Activated CD4-positive, alpha-beta T cell treated with anti-CD3 and anti-CD28 coated beads, Interleukin-2, amount 50 U/mL, for 16 hours (primary cell): ENCODE data around the gene XYLT1.
"Not testable (repeated sequence)": the region's sequence is repeated elsewhere in the genome, so short reads cannot be mapped to it uniquely, and the experiment has no call there.

Experiments
- DNase-seq: peaks from one replicate; pipeline ENCODE4 v3.0.0-alpha.2; 2020

XYLT1 gene, protein sequence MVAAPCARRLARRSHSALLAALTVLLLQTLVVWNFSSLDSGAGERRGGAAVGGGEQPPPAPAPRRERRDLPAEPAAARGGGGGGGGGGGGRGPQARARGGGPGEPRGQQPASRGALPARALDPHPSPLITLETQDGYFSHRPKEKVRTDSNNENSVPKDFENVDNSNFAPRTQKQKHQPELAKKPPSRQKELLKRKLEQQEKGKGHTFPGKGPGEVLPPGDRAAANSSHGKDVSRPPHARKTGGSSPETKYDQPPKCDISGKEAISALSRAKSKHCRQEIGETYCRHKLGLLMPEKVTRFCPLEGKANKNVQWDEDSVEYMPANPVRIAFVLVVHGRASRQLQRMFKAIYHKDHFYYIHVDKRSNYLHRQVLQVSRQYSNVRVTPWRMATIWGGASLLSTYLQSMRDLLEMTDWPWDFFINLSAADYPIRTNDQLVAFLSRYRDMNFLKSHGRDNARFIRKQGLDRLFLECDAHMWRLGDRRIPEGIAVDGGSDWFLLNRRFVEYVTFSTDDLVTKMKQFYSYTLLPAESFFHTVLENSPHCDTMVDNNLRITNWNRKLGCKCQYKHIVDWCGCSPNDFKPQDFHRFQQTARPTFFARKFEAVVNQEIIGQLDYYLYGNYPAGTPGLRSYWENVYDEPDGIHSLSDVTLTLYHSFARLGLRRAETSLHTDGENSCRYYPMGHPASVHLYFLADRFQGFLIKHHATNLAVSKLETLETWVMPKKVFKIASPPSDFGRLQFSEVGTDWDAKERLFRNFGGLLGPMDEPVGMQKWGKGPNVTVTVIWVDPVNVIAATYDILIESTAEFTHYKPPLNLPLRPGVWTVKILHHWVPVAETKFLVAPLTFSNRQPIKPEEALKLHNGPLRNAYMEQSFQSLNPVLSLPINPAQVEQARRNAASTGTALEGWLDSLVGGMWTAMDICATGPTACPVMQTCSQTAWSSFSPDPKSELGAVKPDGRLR

DNA sequence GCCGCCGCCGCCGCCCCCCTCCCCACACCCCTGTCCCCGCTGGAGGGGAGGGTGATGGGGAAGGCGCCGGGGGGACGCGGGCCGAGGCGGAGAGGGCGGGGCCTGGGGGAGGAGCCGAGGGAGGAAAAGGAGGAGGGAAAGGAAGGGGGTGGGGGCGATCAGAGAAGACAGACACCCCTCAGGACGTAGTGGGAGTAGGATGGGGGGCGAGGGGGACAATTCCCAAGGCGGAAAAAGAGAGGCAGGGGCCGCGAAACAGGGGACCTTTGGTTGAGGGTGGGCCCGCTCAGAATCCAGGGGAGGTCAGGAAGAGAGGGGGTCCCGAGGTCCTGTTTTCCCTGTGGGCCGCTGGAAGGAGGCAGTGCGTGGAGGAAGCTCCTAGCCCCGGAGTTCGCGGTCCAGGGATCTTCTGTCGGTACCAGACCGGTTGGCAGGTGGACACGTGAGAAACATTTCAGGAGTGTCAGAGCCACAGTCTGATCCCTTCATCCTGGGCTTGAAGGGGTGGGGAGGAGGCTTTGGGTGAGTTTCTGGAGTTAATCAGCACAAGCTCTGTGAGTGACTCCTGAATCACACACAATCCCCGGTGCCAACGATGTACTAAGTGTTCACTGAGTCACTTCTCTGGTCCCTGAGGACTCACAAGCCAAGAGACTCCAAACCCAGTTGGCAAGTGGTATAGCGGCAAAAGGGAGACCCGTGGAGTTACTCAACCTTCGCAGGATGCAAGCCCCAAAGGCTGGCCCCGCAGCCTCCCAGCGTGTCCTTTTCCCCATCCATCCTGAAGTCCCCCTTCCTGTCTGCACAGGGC, at the start of gene XYLT1:
Gene XYLT1, minus strand, starts transcription at position 53 of the 811 bp plus-strand sequence. CDS start 164 bp downstream, outside the sequence.
- DNase-seq = no peak

DNA sequence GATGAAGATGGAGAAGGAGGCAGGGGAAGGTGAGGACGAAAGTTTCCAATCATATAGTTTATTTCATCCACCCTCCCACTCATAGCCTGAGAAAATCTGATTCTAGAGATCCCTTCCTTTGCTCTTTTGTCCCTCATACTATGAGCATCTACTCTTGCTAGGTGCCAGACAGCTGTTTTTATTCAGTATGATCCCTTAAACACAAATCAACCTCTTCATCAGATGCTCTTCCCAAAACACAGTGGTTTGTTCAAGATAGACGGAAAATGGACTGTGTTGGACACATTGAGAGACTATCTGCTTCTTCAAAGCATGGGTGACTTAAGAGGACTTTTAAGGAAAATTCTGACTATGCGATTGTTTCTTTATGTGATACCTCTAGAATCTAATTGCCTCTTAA, 49.4 kb upstream of the XYLT1 start:
- DNase-seq = no peak

- DNase-seq = no peak
Observed at GRCh38 chr16:17519101-17519955, 48.6 kb upstream of the XYLT1 start.

- DNase-seq = no peak
Observed at GRCh38 chr16:17518441-17518840, 47.7 kb upstream of the XYLT1 start.

DNA sequence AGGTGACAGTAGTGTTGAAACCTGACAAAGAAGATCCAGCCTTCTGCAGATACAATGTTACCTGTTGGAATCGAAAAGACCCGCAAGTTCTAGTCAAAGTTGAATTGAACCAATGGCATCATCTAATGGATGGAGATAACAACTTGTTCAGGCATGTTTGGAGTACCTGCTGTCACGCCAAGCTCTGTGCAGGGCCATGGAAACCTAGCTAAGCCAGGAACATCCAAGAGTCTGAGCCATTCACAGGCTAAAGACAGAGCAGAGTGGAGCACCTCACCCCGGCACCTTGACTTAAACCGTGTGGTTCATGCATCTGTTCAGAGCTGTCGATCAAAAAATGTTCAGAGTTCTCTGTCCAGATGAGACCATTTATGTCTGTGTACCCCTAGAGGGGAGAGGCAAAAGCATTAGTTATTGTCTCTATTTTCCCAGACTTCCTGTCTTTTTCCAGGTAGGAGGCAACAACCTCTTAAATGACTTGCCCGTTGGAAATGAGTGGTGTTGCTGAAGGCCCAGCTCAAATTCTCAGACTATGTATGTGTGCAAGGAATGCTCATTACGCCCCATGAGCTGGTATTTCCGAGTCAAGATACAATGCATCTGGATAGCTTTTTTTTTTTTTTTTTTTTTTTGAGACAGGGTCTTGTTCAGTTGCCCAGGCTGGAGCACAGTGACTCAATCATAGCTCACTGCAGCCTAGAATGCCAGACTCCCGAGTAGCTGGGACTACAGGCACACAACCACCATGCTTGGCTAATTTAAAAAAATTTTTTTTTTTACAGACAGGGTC, 44.9 kb upstream of the XYLT1 start:
- DNase-seq = no peak

DNA sequence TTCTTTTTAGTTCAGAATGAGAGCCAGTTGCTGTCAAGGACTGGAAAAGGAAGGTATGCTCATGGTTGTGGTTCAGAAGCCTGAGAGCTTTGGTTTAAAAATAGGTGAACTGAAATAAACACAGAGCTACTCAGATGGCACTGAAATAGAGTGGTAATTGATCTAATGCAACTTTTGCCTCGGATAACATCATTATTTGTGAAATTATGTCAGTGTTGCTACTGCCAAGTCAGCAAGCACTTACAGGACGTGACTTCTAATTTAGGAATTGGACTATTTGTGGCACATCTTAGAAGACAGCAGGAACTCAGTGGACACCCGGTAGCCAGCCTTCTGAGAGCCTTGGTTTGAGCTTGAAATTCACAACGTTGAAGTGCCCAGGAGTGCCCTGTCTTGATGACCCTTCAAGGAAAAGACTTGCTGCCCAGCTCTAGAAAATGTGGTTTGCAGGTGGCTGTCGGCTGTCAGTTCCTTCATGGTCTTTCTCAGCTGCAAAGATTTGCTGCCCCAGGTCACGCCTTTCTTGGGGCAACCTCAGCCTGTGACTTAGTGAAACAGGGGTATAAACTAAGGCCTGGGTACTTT, 42.0 kb upstream of the XYLT1 start:
- no peak for DNase-seq

GRCh38 chr16:17511340-17511739, 40.6 kb upstream of the XYLT1 start:
- DNase-seq = no peak

GRCh38 chr16:17510567-17510966, 39.8 kb upstream of the XYLT1 start:
- no peak for DNase-seq

- no peak for DNase-seq
Observed at GRCh38 chr16:17509194-17509593, 38.4 kb upstream of the XYLT1 start.

GRCh38 chr16:17508303-17508702, 37.5 kb upstream of the XYLT1 start:
- no peak for DNase-seq

GRCh38 chr16:17507516-17507915, 36.8 kb upstream of the XYLT1 start:
- DNase-seq = not testable (repeated sequence)

- DNase-seq = not testable (repeated sequence)
Observed at GRCh38 chr16:17505828-17506227, 35.1 kb upstream of the XYLT1 start.

GRCh38 chr16:17504050-17504449, 33.3 kb upstream of the XYLT1 start:
- no peak for DNase-seq

- DNase-seq = no peak
Observed at GRCh38 chr16:17503331-17503730, 32.6 kb upstream of the XYLT1 start.

GRCh38 chr16:17501321-17501720, 30.6 kb upstream of the XYLT1 start:
- DNase-seq = no peak

DNA sequence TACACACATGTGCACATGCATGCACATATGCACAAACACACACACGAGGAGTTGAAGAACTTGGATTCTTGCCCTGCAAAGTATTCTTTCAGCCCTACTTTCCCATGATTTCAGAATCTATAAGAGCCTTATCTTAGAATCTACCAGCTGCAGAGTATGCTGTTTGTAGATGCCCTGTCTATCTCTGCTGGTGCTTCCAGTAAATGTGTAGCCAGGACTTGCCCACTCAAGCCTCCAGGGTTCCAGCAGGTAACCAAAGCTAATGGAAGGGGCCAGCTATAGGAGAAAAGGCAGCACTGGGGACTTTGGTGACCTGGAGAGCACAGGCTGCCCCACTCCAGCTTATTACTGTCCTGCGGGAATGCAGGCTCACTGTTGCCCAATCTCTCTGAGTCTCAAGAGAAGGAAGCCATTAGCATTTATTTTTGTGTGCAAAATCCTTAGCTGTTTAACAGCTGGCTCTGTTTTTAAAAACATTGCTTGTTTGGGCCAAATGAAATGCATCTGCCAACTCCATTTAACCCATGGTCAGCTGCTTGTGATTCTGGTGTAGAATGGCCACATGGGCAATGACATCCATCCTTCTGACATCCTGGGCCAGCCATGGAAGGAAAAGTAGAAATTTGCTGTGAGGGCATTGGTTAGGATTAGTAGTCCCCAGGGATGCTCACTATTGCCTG, 28.6 kb upstream of the XYLT1 start:
- no peak for DNase-seq

DNA sequence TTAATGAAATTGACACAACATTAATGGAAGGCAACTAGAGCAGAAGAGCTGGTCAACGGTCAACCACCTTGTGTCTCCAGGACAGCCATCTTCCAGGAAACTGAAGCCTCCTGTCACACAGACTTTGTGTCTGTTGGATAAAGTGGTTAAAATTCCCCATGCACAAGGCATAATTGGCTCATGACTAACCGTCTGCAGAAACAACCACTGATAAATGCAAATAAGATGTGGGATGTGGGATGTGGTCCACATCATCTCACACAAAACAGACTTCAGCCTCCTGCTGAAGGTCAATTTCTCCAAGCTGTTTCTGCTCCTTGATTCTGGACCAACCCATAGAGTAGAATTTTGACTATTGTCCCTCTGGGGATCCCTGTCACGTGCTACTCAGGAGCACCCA, 26.9 kb upstream of the XYLT1 start:
- no peak for DNase-seq

- no peak for DNase-seq
Observed at GRCh38 chr16:17496891-17497290, 26.1 kb upstream of the XYLT1 start.

- no peak for DNase-seq
Observed at GRCh38 chr16:17493012-17493411, 22.3 kb upstream of the XYLT1 start.

DNA sequence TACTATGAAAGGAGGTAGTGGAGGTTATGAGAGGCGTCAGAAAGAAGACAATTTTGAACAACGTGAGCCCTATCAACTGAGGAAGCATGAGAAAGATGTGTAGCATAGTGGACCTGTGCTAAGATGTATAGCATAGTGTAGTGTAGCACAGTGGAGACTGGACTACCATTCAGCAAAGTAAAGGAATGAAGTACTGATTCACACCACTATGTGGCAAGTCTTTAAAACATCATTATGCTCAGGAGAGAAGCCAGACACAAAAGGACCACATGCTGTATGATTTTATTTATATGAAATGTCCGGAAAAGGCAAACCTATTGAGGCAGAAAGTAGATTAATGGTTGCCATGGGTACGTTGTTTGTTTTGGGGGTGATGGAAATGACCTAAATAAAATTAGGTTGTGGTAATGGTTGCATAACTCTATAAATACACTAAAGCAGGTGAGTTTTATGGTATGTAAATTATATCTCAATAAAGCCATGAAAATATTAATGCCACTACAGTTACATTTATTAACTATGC, 20.4 kb upstream of the XYLT1 start:
- DNase-seq = no peak
